Activated CD8-positive, alpha-beta T cell treated with anti-CD3 and anti-CD28 coated beads for 36 hours (primary cell): Measurements from ENCODE around the gene CORO1C. TPM values are rescaled to one million over a fixed set of nuclear protein-coding genes. Genes with fewer than 3 reads are reported as not detected.
"Not testable (repeated sequence)": the region's sequence is repeated elsewhere in the genome, so short reads cannot be mapped to it uniquely, and the experiment has no call there.

Experiments
- ATAC-seq: fragments of 200-7000 bp; cut with Tn5 transposase; one replicate; pipeline ENCODE4 v1.10.0; 2021; ENCODE audit warnings: mild to moderate bottlenecking, moderate library complexity
- CTCF ChIA-PET: fragments of 350-600 bp; sonication (Branson Sonifier 250); formaldehyde crosslinking; loops from one replicate; lab custom pipeline; 2021; ENCODE audit warnings: antibody characterized with exemption; lab: Charles Lee
- POLR2A ChIA-PET: fragments of 350-600 bp; sonication (Branson Sonifier 250); formaldehyde crosslinking; loops from one replicate; lab custom pipeline; 2021; ENCODE audit warnings: antibody characterized with exemption; lab: Charles Lee
- DNase-seq: peaks from one replicate; pipeline ENCODE4 v3.0.0-alpha.2; 2020
- H3K27ac Mint-ChIP-seq: one replicate; pipeline ENCODE4 v1.8.0; 2021; ENCODE audit warnings: mild to moderate bottlenecking, mixed read lengths
- H3K27me3 Mint-ChIP-seq: one replicate; pipeline ENCODE4 v1.8.0; 2021; ENCODE audit warnings: mixed read lengths
- H3K36me3 Mint-ChIP-seq: one replicate; pipeline ENCODE4 v1.8.0; 2021; ENCODE audit warnings: low read depth, mixed read lengths
- H3K4me1 Mint-ChIP-seq: one replicate; pipeline ENCODE4 v1.8.0; 2021; ENCODE audit warnings: low read depth, mixed read lengths
- H3K4me3 Mint-ChIP-seq: one replicate; pipeline ENCODE4 v1.8.0; 2021; ENCODE audit warnings: mild to moderate bottlenecking, moderate library complexity, mixed read lengths
- H3K9me3 Mint-ChIP-seq: one replicate; pipeline ENCODE4 v1.8.0; 2021; ENCODE audit warnings: mixed read lengths
- intact Hi-C: fragments of 100-400 bp; cut with micrococcal nuclease; formaldehyde crosslinking; loops from one replicate; pipeline ENCODE4 v1.10.0; 2022
- total RNA-seq, 2 experiments: library from RNA; stranded (reverse); gene quantifications; one replicate each; pipeline ENCODE4 v1.2.3, GENCODE V29; 2021
- TF ChIP-seq, protein P1 (sequence below): fragments of 200-600 bp; IDR thresholded peaks from one replicate; pipeline ENCODE4 v1.8.0; 2022; ENCODE audit warnings: antibody characterized with exemption, mild to moderate bottlenecking

CORO1C gene
- total RNA-seq, 2 experiments from 2014 or later = 90.1 to 98.9 TPM

DNA sequence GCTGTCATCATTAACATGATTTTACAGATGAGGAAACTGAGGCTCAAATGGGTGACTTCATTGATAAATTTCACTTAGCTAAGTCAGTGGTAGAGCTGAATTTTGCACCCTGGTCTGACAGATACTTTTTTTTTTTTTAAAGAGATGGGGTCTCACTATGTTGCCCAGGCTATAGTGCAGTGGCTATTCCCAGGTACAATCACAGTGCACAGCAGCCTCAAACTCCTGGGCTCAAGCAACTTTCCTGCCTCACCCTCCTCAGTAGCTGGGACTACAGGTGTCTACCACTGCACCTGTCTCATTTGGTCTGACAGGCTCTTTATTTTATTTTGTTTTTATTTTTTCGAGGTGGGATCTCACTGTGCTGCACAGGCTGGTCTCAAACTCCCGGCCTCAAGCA is 24.2 kb upstream of the CORO1C start:
- H3K27ac Mint-ChIP-seq = no peak overlapping the region
- ATAC-seq = no peak
- no peaks in the 10 kb centered on the region for H3K27me3 Mint-ChIP-seq
- DNase-seq = no peak
- H3K4me3 Mint-ChIP-seq = no peak overlapping the region
- intact Hi-C loops = no loop called here
- H3K36me3 Mint-ChIP-seq = no peaks in the 10 kb centered on the region
- no peaks in the 10 kb centered on the region for H3K9me3 Mint-ChIP-seq
- no peaks in the 10 kb centered on the region for H3K4me1 Mint-ChIP-seq
- TF ChIP-seq, protein P1, sequence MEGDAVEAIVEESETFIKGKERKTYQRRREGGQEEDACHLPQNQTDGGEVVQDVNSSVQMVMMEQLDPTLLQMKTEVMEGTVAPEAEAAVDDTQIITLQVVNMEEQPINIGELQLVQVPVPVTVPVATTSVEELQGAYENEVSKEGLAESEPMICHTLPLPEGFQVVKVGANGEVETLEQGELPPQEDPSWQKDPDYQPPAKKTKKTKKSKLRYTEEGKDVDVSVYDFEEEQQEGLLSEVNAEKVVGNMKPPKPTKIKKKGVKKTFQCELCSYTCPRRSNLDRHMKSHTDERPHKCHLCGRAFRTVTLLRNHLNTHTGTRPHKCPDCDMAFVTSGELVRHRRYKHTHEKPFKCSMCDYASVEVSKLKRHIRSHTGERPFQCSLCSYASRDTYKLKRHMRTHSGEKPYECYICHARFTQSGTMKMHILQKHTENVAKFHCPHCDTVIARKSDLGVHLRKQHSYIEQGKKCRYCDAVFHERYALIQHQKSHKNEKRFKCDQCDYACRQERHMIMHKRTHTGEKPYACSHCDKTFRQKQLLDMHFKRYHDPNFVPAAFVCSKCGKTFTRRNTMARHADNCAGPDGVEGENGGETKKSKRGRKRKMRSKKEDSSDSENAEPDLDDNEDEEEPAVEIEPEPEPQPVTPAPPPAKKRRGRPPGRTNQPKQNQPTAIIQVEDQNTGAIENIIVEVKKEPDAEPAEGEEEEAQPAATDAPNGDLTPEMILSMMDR = no peak
- ChIA-PET POLR2A (no interaction called here), CTCF (interaction anchor here (4.3 to 4.7 kb wide), 2 partner anchors 48 to 91 kb away, joined by 16 to 23 read pairs; no protein-coding TSS in a partner anchor)

DNA sequence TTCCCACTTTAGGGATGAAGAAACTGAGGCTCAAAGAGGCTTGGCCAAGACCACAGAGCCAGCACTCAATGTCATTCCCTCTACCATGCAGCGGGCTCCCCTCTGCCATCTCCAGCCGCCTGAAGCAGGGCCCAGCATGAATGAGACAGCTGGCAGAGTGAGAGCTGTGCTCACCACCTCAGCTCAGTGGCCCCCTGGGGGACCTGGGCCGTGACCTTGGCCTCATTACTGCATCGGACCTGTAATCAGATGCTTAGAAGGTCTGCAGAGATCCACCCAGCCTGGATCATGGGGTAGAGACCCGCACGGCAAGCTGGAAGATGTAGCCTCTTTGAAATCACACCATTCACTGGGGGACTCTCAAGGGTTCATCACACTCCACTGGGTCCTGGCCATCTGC is 22.7 kb upstream of the CORO1C start:
- TF ChIP-seq, protein P1 = no peak
- Mint-ChIP-seq H3K36me3 (no peaks in the 10 kb centered on the region), H3K4me1 (no peaks in the 10 kb centered on the region), H3K9me3 (no peaks in the 10 kb centered on the region), H3K27me3 (no peaks in the 10 kb centered on the region), H3K4me3 (no peak overlapping the region), H3K27ac (no peak overlapping the region)
- intact Hi-C loops = no loop called here
- DNase-seq (no peak), ATAC-seq (no peak)
- CTCF ChIA-PET = interaction anchor here (1.2 to 4.7 kb wide), 3 partner anchors 34 to 89 kb away, joined by 3 to 23 read pairs (median 16); no protein-coding TSS in a partner anchor
- POLR2A ChIA-PET = no interaction called here

DNA sequence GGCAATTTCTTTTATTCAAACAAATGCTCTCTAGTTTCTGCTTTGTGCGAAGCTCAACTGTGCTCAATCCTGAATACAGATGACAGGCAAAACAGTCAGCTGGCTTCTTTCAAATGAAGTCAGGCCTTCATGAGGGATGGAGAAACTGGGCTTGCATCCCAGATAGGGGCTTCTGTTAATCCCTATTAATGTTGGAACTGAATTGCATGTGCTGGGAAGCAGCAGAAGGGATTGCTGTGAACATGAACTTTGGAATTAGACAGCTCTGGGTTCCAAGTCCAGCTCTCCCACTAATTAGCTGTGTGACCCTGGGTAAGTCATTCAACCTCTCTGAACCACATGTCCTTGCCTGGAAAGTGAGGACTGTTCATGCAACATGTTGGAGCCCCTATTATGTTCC is 21.1 kb upstream of the CORO1C start:
- no peaks in the 10 kb centered on the region for H3K9me3 Mint-ChIP-seq
- ChIA-PET CTCF (interaction anchor here (0.7 to 4.7 kb wide), 3 partner anchors 51 to 88 kb away, joined by 3 to 23 read pairs (median 16); no protein-coding TSS in a partner anchor), POLR2A (no interaction called here)
- no peak overlapping the region for H3K27ac Mint-ChIP-seq
- TF ChIP-seq, protein P1 = no peak
- H3K36me3 Mint-ChIP-seq = no peaks in the 10 kb centered on the region
- no peak overlapping the region for H3K4me3 Mint-ChIP-seq
- H3K4me1 Mint-ChIP-seq = no peaks in the 10 kb centered on the region
- intact Hi-C loops = no loop called here
- DNase-seq (no peak), ATAC-seq (no peak)
- no peaks in the 10 kb centered on the region for H3K27me3 Mint-ChIP-seq

DNA sequence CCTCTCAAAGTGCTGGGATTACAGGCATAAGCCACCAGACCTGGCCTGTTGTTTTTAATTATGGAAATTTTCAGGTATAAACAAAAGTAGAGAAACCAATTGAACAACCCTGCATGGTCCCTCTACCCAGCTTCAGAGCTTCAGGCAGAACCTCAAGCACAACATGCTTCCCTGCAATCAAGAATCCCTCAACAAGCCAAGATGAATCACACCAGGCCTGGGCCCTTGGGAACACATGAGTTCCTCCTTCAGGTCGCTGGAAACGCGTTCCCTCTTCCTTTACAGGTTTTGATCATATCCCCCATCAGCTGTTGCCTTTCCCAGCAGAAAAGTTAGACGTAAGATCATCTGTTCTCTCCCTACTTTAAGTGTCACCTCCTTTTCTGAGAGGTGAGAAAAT is 20.5 kb upstream of the CORO1C start:
- CTCF ChIA-PET = interaction anchor here (0.7 to 4.7 kb wide), 3 partner anchors 52 to 87 kb away, joined by 3 to 23 read pairs (median 16); no protein-coding TSS in a partner anchor
- H3K27me3 Mint-ChIP-seq = no peaks in the 10 kb centered on the region
- H3K36me3 Mint-ChIP-seq = no peaks in the 10 kb centered on the region
- no peaks in the 10 kb centered on the region for H3K9me3 Mint-ChIP-seq
- TF ChIP-seq, protein P1 = no peak
- ATAC-seq (no peak), DNase-seq (no peak)
- intact Hi-C loops = no loop called here
- no peak overlapping the region for H3K4me3 Mint-ChIP-seq
- H3K4me1 Mint-ChIP-seq = no peaks in the 10 kb centered on the region
- POLR2A ChIA-PET = no interaction called here
- no peak overlapping the region for H3K27ac Mint-ChIP-seq

DNA sequence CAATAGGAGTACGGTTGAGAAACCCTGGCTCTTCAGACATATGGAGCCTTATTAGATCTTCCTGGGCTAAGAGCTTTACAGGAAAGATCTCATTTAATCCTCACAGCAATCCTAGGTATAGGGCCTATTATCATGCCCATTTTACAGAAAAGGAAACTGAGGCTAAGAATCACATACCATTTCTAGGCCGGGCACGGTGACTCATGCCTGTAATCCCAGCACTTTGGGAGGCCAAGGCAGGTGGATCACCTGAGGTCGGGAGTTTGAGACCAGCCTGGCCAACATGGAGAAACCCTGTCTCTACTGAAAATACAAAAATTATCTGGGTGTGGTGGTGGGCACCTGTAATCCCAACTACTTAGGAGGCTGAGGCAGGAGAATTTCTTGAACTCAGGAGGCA is 19.7 kb upstream of the CORO1C start:
- DNase-seq, H3K27ac Mint-ChIP-seq, H3K36me3 Mint-ChIP-seq, H3K9me3 Mint-ChIP-seq, H3K27me3 Mint-ChIP-seq, intact Hi-C loops, H3K4me3 Mint-ChIP-seq, H3K4me1 Mint-ChIP-seq, ATAC-seq: not testable (repeated sequence)
- POLR2A ChIA-PET = interaction anchor here (0.5 kb wide), 1 partner anchor 11 kb away, joined by 3 read pairs; no protein-coding TSS in a partner anchor
- CTCF ChIA-PET = interaction anchor here (4.7 kb wide), 1 partner anchor 86 kb away, joined by 23 read pairs; no protein-coding TSS in a partner anchor
